SK-N-SH treated with all-trans-retinoic acid at 6 μM for 48 hours (cell line): Measurements from ENCODE around the gene KLC1.

Experiments used
- ARNTL ChIP-seq: fragments of 450-650 bp; formaldehyde crosslinking; IDR thresholded peaks from 2 replicates; pipeline ENCODE4 v1.5.0; 2020; ENCODE audit warnings: low read depth, mild to moderate bottlenecking, moderate library complexity, borderline replicate concordance
- ESRRG ChIP-seq: fragments of 250-450 bp; sonication (Bioruptor Pico); IDR thresholded peaks from 2 replicates; pipeline ENCODE4 v1.6.1; 2021; ENCODE audit warnings: mild to moderate bottlenecking
- RARB ChIP-seq: fragments of 250-450 bp; sonication (Bioruptor Pico); IDR thresholded peaks from 2 replicates; pipeline ENCODE4 v1.8.0; 2021; ENCODE audit warnings: mild to moderate bottlenecking, moderate library complexity
- ZC3H10 ChIP-seq: fragments of 250-450 bp; sonication (Bioruptor Pico); IDR thresholded peaks from 2 replicates; pipeline ENCODE4 v1.5.1; 2021; ENCODE audit warnings: mild to moderate bottlenecking, moderate library complexity
- ZFP3 ChIP-seq: fragments of 250-450 bp; sonication (Bioruptor Pico); IDR thresholded peaks from 2 replicates; pipeline ENCODE4 v1.5.0; 2020; ENCODE audit warnings: mild to moderate bottlenecking, moderate library complexity
- TF ChIP-seq, protein P1 (sequence below): fragments of 250-450 bp; sonication (Bioruptor Pico); IDR thresholded peaks from 2 replicates; pipeline ENCODE4 v1.8.0; 2020; ENCODE audit warnings: mild to moderate bottlenecking, moderate library complexity, borderline replicate concordance

DNA sequence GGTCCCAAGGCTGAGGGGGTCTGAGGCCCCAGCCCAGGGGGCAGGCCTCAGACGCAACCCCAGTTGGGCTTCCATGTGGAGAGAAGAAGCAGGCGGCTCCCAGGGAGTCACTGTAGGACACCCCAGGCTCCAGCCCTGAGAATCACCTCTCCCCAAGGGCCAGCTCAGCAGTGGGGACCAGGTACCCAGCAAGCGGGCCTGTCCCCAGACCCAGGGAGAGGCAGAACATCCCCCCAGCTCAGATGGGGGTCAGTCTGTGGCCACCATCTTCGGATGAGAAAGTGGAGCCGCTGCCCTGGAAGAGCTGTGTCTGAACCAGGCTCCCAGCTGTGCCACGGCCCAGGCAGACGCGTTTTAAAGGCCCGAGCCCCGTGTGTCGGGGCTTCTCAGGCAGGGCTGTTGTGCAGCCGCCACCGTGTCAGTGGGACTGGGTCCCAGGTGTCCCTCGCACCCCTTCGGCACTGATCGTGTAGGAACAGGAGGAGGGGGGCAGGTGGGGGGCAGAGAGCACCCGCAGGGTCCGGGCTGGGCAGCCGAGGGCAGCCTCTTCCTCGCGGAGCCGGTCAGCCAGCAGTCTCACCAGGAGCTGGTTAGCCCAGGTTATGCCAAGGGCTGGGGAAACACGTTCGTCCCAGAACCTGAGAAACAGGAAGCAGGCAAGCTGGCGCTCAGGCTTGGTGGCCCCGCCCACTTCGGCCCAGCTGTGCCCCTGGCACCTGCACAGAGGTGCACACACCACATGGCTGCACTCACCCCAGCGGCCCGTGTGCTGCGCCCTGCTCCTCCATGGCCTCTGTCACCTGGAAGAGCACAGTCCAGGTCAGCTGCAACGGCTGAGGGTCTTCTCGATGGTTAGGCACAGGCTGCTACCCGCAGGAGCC, 69.6 kb downstream of the KLC1 start:
- TF ChIP-seq ARNTL (CRISPR knock-in tag) (no peak), ZFP3 (CRISPR knock-in tag) (no peak), ESRRG (no peak), RARB (CRISPR knock-in tag) (no peak), ZC3H10 (CRISPR knock-in tag) (no peak)
- TF ChIP-seq, protein P1, sequence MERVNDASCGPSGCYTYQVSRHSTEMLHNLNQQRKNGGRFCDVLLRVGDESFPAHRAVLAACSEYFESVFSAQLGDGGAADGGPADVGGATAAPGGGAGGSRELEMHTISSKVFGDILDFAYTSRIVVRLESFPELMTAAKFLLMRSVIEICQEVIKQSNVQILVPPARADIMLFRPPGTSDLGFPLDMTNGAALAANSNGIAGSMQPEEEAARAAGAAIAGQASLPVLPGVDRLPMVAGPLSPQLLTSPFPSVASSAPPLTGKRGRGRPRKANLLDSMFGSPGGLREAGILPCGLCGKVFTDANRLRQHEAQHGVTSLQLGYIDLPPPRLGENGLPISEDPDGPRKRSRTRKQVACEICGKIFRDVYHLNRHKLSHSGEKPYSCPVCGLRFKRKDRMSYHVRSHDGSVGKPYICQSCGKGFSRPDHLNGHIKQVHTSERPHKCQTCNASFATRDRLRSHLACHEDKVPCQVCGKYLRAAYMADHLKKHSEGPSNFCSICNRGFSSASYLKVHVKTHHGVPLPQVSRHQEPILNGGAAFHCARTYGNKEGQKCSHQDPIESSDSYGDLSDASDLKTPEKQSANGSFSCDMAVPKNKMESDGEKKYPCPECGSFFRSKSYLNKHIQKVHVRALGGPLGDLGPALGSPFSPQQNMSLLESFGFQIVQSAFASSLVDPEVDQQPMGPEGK (CRISPR knock-in tag), result no peak
